ENCODE measurements around the gene BMPER.

Gene BMPER

GRCh38 chr7:34062341-34062740, 157.0 kb downstream of the BMPER start:
- H3K4me3 ChIP-seq (ENCODE audit: low read length), result no peak overlapping the region
- no peak overlapping the region for H2AFZ ChIP-seq (ENCODE audit: low read depth, low read length)
- H3K9me3 ChIP-seq (ENCODE audit: low read length), result no peaks in the 10 kb centered on the region
- H3K27me3 ChIP-seq (ENCODE audit: insufficient read depth, low read length), result no peaks in the 10 kb centered on the region
- peaks cover 8% of the 10 kb centered on the region for H3K4me1 ChIP-seq (ENCODE audit: insufficient read depth, low read length)
- H3K36me3 ChIP-seq (ENCODE audit: insufficient read depth, low read length), result no peaks in the 10 kb centered on the region

- H3K4me1 ChIP-seq (ENCODE audit: insufficient read depth, low read length), result peaks cover 8% of the 10 kb centered on the region
- no peak overlapping the region for H3K4me3 ChIP-seq (ENCODE audit: low read length)
- no peaks in the 10 kb centered on the region for H3K36me3 ChIP-seq (ENCODE audit: insufficient read depth, low read length)
- no peaks in the 10 kb centered on the region for H3K9me3 ChIP-seq (ENCODE audit: low read length)
- no peaks in the 10 kb centered on the region for H3K27me3 ChIP-seq (ENCODE audit: insufficient read depth, low read length)
- no peak overlapping the region for H2AFZ ChIP-seq (ENCODE audit: low read depth, low read length)
Observed at GRCh38 chr7:34062826-34063225, 157.5 kb downstream of the BMPER start.

GRCh38 chr7:34064519-34065158, 159.3 kb downstream of the BMPER start:
- Histone ChIP-seq H2AFZ (ENCODE audit: low read depth, low read length) (no peak overlapping the region), H3K27me3 (ENCODE audit: insufficient read depth, low read length) (no peaks in the 10 kb centered on the region), H3K4me1 (ENCODE audit: insufficient read depth, low read length) (no peaks in the 10 kb centered on the region), H3K9me3 (ENCODE audit: low read length) (no peaks in the 10 kb centered on the region), H3K36me3 (ENCODE audit: insufficient read depth, low read length) (no peaks in the 10 kb centered on the region), H3K4me3 (ENCODE audit: low read length) (no peak overlapping the region)

GRCh38 chr7:34066411-34066810, 161.1 kb downstream of the BMPER start:
- Histone ChIP-seq H3K36me3 (ENCODE audit: insufficient read depth, low read length) (no peaks in the 10 kb centered on the region), H3K4me3 (ENCODE audit: low read length) (no peak overlapping the region), H3K4me1 (ENCODE audit: insufficient read depth, low read length) (no peaks in the 10 kb centered on the region)

GRCh38 chr7:34067005-34067778, 161.9 kb downstream of the BMPER start:
- H3K36me3 ChIP-seq (ENCODE audit: insufficient read depth, low read length), result no peaks in the 10 kb centered on the region
- no peak overlapping the region for H2AFZ ChIP-seq (ENCODE audit: low read depth, low read length)
- H3K27me3 ChIP-seq (ENCODE audit: insufficient read depth, low read length), result no peaks in the 10 kb centered on the region
- H3K4me3 ChIP-seq (ENCODE audit: low read length), result no peak overlapping the region
- no peaks in the 10 kb centered on the region for H3K9me3 ChIP-seq (ENCODE audit: low read length)
- no peaks in the 10 kb centered on the region for H3K4me1 ChIP-seq (ENCODE audit: insufficient read depth, low read length)

More at GRCh38 chr7:34066411-34066810, 161.1 kb downstream of the BMPER start:
- no peaks in the 10 kb centered on the region for H3K9me3 ChIP-seq (ENCODE audit: low read length)
- no peaks in the 10 kb centered on the region for H3K27me3 ChIP-seq (ENCODE audit: insufficient read depth, low read length)
- H2AFZ ChIP-seq (ENCODE audit: low read depth, low read length), result no peak overlapping the region

- Histone ChIP-seq H2AFZ (ENCODE audit: low read depth, low read length) (no peak overlapping the region), H3K27me3 (ENCODE audit: insufficient read depth, low read length) (no peaks in the 10 kb centered on the region), H3K4me3 (ENCODE audit: low read length) (no peak overlapping the region), H3K4me1 (ENCODE audit: insufficient read depth, low read length) (no peaks in the 10 kb centered on the region), H3K36me3 (ENCODE audit: insufficient read depth, low read length) (no peaks in the 10 kb centered on the region), H3K9me3 (ENCODE audit: low read length) (no peaks in the 10 kb centered on the region)
Observed at GRCh38 chr7:34069676-34070075, 164.3 kb downstream of the BMPER start.

- Histone ChIP-seq H3K27me3 (ENCODE audit: insufficient read depth, low read length) (no peaks in the 10 kb centered on the region), H3K4me3 (ENCODE audit: low read length) (no peak overlapping the region), H3K4me1 (ENCODE audit: insufficient read depth, low read length) (no peaks in the 10 kb centered on the region), H2AFZ (ENCODE audit: low read depth, low read length) (no peak overlapping the region), H3K9me3 (ENCODE audit: low read length) (no peaks in the 10 kb centered on the region), H3K36me3 (ENCODE audit: insufficient read depth, low read length) (no peaks in the 10 kb centered on the region)
Observed at GRCh38 chr7:34070511-34071323, 165.4 kb downstream of the BMPER start.

- Histone ChIP-seq H3K4me3 (ENCODE audit: low read length) (no peak overlapping the region), H3K36me3 (ENCODE audit: insufficient read depth, low read length) (no peaks in the 10 kb centered on the region), H3K9me3 (ENCODE audit: low read length) (no peaks in the 10 kb centered on the region), H3K27me3 (ENCODE audit: insufficient read depth, low read length) (no peaks in the 10 kb centered on the region), H3K4me1 (ENCODE audit: insufficient read depth, low read length) (no peaks in the 10 kb centered on the region), H2AFZ (ENCODE audit: low read depth, low read length) (no peak overlapping the region)
Observed at GRCh38 chr7:34073676-34074075, 168.3 kb downstream of the BMPER start.

GRCh38 chr7:34074421-34074820, 169.1 kb downstream of the BMPER start:
- Histone ChIP-seq H2AFZ (ENCODE audit: low read depth, low read length) (no peak overlapping the region), H3K4me3 (ENCODE audit: low read length) (no peak overlapping the region), H3K27me3 (ENCODE audit: insufficient read depth, low read length) (no peaks in the 10 kb centered on the region), H3K4me1 (ENCODE audit: insufficient read depth, low read length) (no peaks in the 10 kb centered on the region), H3K36me3 (ENCODE audit: insufficient read depth, low read length) (no peaks in the 10 kb centered on the region), H3K9me3 (ENCODE audit: low read length) (no peaks in the 10 kb centered on the region)

- no peaks in the 10 kb centered on the region for H3K9me3 ChIP-seq (ENCODE audit: low read length)
- H2AFZ ChIP-seq (ENCODE audit: low read depth, low read length), result no peak overlapping the region
- H3K4me3 ChIP-seq (ENCODE audit: low read length), result no peak overlapping the region
- no peaks in the 10 kb centered on the region for H3K36me3 ChIP-seq (ENCODE audit: insufficient read depth, low read length)
- no peaks in the 10 kb centered on the region for H3K4me1 ChIP-seq (ENCODE audit: insufficient read depth, low read length)
- no peaks in the 10 kb centered on the region for H3K27me3 ChIP-seq (ENCODE audit: insufficient read depth, low read length)
Observed at GRCh38 chr7:34075523-34076370, 170.4 kb downstream of the BMPER start.

- Histone ChIP-seq H3K9me3 (ENCODE audit: low read length) (no peaks in the 10 kb centered on the region), H3K36me3 (ENCODE audit: insufficient read depth, low read length) (no peaks in the 10 kb centered on the region), H3K4me1 (ENCODE audit: insufficient read depth, low read length) (no peaks in the 10 kb centered on the region), H3K4me3 (ENCODE audit: low read length) (no peak overlapping the region), H3K27me3 (ENCODE audit: insufficient read depth, low read length) (no peaks in the 10 kb centered on the region), H2AFZ (ENCODE audit: low read depth, low read length) (no peak overlapping the region)
Observed at GRCh38 chr7:34077168-34077567, 171.8 kb downstream of the BMPER start.

GRCh38 chr7:34078864-34079263, 173.5 kb downstream of the BMPER start:
- H3K9me3 ChIP-seq (ENCODE audit: low read length), result no peaks in the 10 kb centered on the region
- H3K27me3 ChIP-seq (ENCODE audit: insufficient read depth, low read length), result no peaks in the 10 kb centered on the region
- H3K4me1 ChIP-seq (ENCODE audit: insufficient read depth, low read length), result no peaks in the 10 kb centered on the region
- H3K4me3 ChIP-seq (ENCODE audit: low read length), result no peak overlapping the region
- H3K36me3 ChIP-seq (ENCODE audit: insufficient read depth, low read length), result no peaks in the 10 kb centered on the region
- H2AFZ ChIP-seq (ENCODE audit: low read depth, low read length), result no peak overlapping the region
